ENCODE data around the gene POMC.
"Not testable (repeated sequence)": the region's sequence is repeated elsewhere in the genome, so short reads cannot be mapped to it uniquely, and the experiment has no call there.

The POMC gene

GRCh38 chr2:25176138-25176537 is 7.8 kb upstream of the POMC start:
- H3K36me3 ChIP-seq (ENCODE audit: insufficient read depth, low read length): no peaks in the 10 kb centered on the region

GRCh38 chr2:25174192-25174861 is 5.9 kb upstream of the POMC start:
- Histone ChIP-seq H3K4me2 (ENCODE audit: low read length) (no peak overlapping the region), H3K36me3 (ENCODE audit: insufficient read depth, low read length) (no peaks in the 10 kb centered on the region), H3K27me3 (ENCODE audit: control insufficient read depth, insufficient read depth, low read length) (peaks cover 70% of the 10 kb centered on the region), H3K4me3 (ENCODE audit: low read length) (no peak overlapping the region), H3K9me3 (replicated peaks; ENCODE audit: low read length) (no peaks in the 10 kb centered on the region), H3K9ac (ENCODE audit: low read depth, low read length) (no peak overlapping the region), H3K4me1 (ENCODE audit: control insufficient read depth, insufficient read depth, low read length) (no peaks in the 10 kb centered on the region)

More at GRCh38 chr2:25176138-25176537, 7.8 kb upstream of the POMC start:
- H3K4me2 ChIP-seq (ENCODE audit: low read length): no peak overlapping the region
- no peaks in the 10 kb centered on the region for H3K4me1 ChIP-seq (ENCODE audit: control insufficient read depth, insufficient read depth, low read length)
- peaks cover 61% of the 10 kb centered on the region for H3K27me3 ChIP-seq (ENCODE audit: control insufficient read depth, insufficient read depth, low read length)
- H3K9me3 ChIP-seq (replicated peaks; ENCODE audit: low read length): no peaks in the 10 kb centered on the region
- no peak overlapping the region for H3K4me3 ChIP-seq (ENCODE audit: low read length)
- no peak overlapping the region for H3K9ac ChIP-seq (ENCODE audit: low read depth, low read length)

- H3K9me3 ChIP-seq (replicated peaks; ENCODE audit: low read length): no peaks in the 10 kb centered on the region
Observed at GRCh38 chr2:25173719-25174118, 5.3 kb upstream of the POMC start.

GRCh38 chr2:25170888-25171287 is 2.5 kb upstream of the POMC start:
- H3K4me1 ChIP-seq (ENCODE audit: control insufficient read depth, insufficient read depth, low read length): peaks cover 5% of the 10 kb centered on the region
- peaks cover 74% of the 10 kb centered on the region for H3K27me3 ChIP-seq (ENCODE audit: control insufficient read depth, insufficient read depth, low read length)
- no peaks in the 10 kb centered on the region for H3K9me3 ChIP-seq (replicated peaks; ENCODE audit: low read length)
- H3K36me3 ChIP-seq (ENCODE audit: insufficient read depth, low read length): no peaks in the 10 kb centered on the region
- H3K9ac ChIP-seq (ENCODE audit: low read depth, low read length): no peak overlapping the region
- no peak overlapping the region for H3K4me3 ChIP-seq (ENCODE audit: low read length)
- H3K4me2 ChIP-seq (ENCODE audit: low read length): no peak overlapping the region

More at GRCh38 chr2:25173719-25174118, 5.3 kb upstream of the POMC start:
- no peaks in the 10 kb centered on the region for H3K4me1 ChIP-seq (ENCODE audit: control insufficient read depth, insufficient read depth, low read length)
- H3K27me3 ChIP-seq (ENCODE audit: control insufficient read depth, insufficient read depth, low read length): peaks cover 70% of the 10 kb centered on the region
- H3K4me2 ChIP-seq (ENCODE audit: low read length): no peak overlapping the region
- H3K9ac ChIP-seq (ENCODE audit: low read depth, low read length): no peak overlapping the region
- H3K4me3 ChIP-seq (ENCODE audit: low read length): no peak overlapping the region
- no peaks in the 10 kb centered on the region for H3K36me3 ChIP-seq (ENCODE audit: insufficient read depth, low read length)

- Histone ChIP-seq H3K9ac (ENCODE audit: low read depth, low read length) (no peak overlapping the region), H3K4me3 (ENCODE audit: low read length) (no peak overlapping the region), H3K4me1 (ENCODE audit: control insufficient read depth, insufficient read depth, low read length) (peaks cover 5% of the 10 kb centered on the region), H3K27me3 (ENCODE audit: control insufficient read depth, insufficient read depth, low read length) (peaks cover 80% of the 10 kb centered on the region), H3K9me3 (replicated peaks; ENCODE audit: low read length) (no peaks in the 10 kb centered on the region), H3K36me3 (ENCODE audit: insufficient read depth, low read length) (no peaks in the 10 kb centered on the region), H3K4me2 (ENCODE audit: low read length) (no peak overlapping the region)
Observed at GRCh38 chr2:25169073-25169470, 692 bp upstream of the POMC start.

GRCh38 chr2:25165992-25166875 is 2.1 kb downstream of the POMC start:
- H3K36me3 ChIP-seq (ENCODE audit: insufficient read depth, low read length): no peaks in the 10 kb centered on the region
- H3K9ac ChIP-seq (ENCODE audit: low read depth, low read length): no peak overlapping the region
- H3K27me3 ChIP-seq (ENCODE audit: control insufficient read depth, insufficient read depth, low read length): peaks cover 76% of the 10 kb centered on the region
- no peak overlapping the region for H3K4me3 ChIP-seq (ENCODE audit: low read length)
- no peak overlapping the region for H3K4me2 ChIP-seq (ENCODE audit: low read length)
- H3K4me1 ChIP-seq (ENCODE audit: control insufficient read depth, insufficient read depth, low read length): peaks cover 5% of the 10 kb centered on the region
- H3K9me3 ChIP-seq (replicated peaks; ENCODE audit: low read length): no peaks in the 10 kb centered on the region

- H3K36me3 ChIP-seq (ENCODE audit: insufficient read depth, low read length): no peaks in the 10 kb centered on the region
- no peaks in the 10 kb centered on the region for H3K9me3 ChIP-seq (replicated peaks; ENCODE audit: low read length)
- H3K4me2 ChIP-seq (ENCODE audit: low read length): no peak overlapping the region
- peaks cover 5% of the 10 kb centered on the region for H3K4me1 ChIP-seq (ENCODE audit: control insufficient read depth, insufficient read depth, low read length)
- no peak overlapping the region for H3K9ac ChIP-seq (ENCODE audit: low read depth, low read length)
- no peak overlapping the region for H3K4me3 ChIP-seq (ENCODE audit: low read length)
- peaks cover 62% of the 10 kb centered on the region for H3K27me3 ChIP-seq (ENCODE audit: control insufficient read depth, insufficient read depth, low read length)
Observed at GRCh38 chr2:25164561-25164960, 3.8 kb downstream of the POMC start.

- H3K36me3 ChIP-seq (ENCODE audit: insufficient read depth, low read length); H3K4me3 ChIP-seq (ENCODE audit: low read length); H3K4me2 ChIP-seq (ENCODE audit: low read length); H3K9me3 ChIP-seq (replicated peaks; ENCODE audit: low read length); H3K9ac ChIP-seq (ENCODE audit: low read depth, low read length); H3K4me1 ChIP-seq (ENCODE audit: control insufficient read depth, insufficient read depth, low read length): not testable (repeated sequence)
- peaks cover 38% of the 10 kb centered on the region for H3K27me3 ChIP-seq (ENCODE audit: control insufficient read depth, insufficient read depth, low read length)
Observed at GRCh38 chr2:25162061-25162460, 6.3 kb downstream of the POMC start.

- no peaks in the 10 kb centered on the region for H3K36me3 ChIP-seq (ENCODE audit: insufficient read depth, low read length)
- H3K4me1 ChIP-seq (ENCODE audit: control insufficient read depth, insufficient read depth, low read length): no peaks in the 10 kb centered on the region
- peaks cover 30% of the 10 kb centered on the region for H3K27me3 ChIP-seq (ENCODE audit: control insufficient read depth, insufficient read depth, low read length)
- H3K4me2 ChIP-seq (ENCODE audit: low read length): peak overlapping the region; percentile 51
- H3K9ac ChIP-seq (ENCODE audit: low read depth, low read length): no peak overlapping the region
- no peaks in the 10 kb centered on the region for H3K9me3 ChIP-seq (replicated peaks; ENCODE audit: low read length)
- H3K4me3 ChIP-seq (ENCODE audit: low read length): peak overlapping the region; percentile 48
Observed at GRCh38 chr2:25161055-25161781, 7.2 kb downstream of the POMC start.

GRCh38 chr2:25160376-25160775 is 8.0 kb downstream of the POMC start:
- Histone ChIP-seq H3K9ac (ENCODE audit: low read depth, low read length) (no peak overlapping the region), H3K4me3 (ENCODE audit: low read length) (no peak overlapping the region), H3K27me3 (ENCODE audit: control insufficient read depth, insufficient read depth, low read length) (peaks cover 21% of the 10 kb centered on the region), H3K9me3 (replicated peaks; ENCODE audit: low read length) (no peaks in the 10 kb centered on the region), H3K36me3 (ENCODE audit: insufficient read depth, low read length) (no peaks in the 10 kb centered on the region), H3K4me1 (ENCODE audit: control insufficient read depth, insufficient read depth, low read length) (no peaks in the 10 kb centered on the region), H3K4me2 (ENCODE audit: low read length) (no peak overlapping the region)

- Histone ChIP-seq H3K9me3 (replicated peaks; ENCODE audit: low read length) (no peaks in the 10 kb centered on the region), H3K27me3 (ENCODE audit: control insufficient read depth, insufficient read depth, low read length) (peaks cover 18% of the 10 kb centered on the region), H3K4me1 (ENCODE audit: control insufficient read depth, insufficient read depth, low read length) (no peaks in the 10 kb centered on the region), H3K4me3 (ENCODE audit: low read length) (no peak overlapping the region), H3K36me3 (ENCODE audit: insufficient read depth, low read length) (no peaks in the 10 kb centered on the region), H3K4me2 (ENCODE audit: low read length) (no peak overlapping the region), H3K9ac (ENCODE audit: low read depth, low read length) (no peak overlapping the region)
Observed at GRCh38 chr2:25159949-25160348, 8.4 kb downstream of the POMC start.
